ENCODE data around the gene FAM229B.

The FAM229B gene

GRCh38 chr6:112058243-112059032, 29.0 kb upstream of the FAM229B start:
- H3K27me3 ChIP-seq (replicated peaks; ENCODE audit: insufficient read depth, low read length): no peaks in the 10 kb centered on the region
- no peaks in the 10 kb centered on the region for H3K9me3 ChIP-seq (replicated peaks; ENCODE audit: insufficient read depth, low read length)
- DNase-seq: no peak
- H3F3A ChIP-seq (ENCODE audit: insufficient read depth, low read length): no peaks in the 10 kb centered on the region
- H3K9ac ChIP-seq (ENCODE audit: low read length): no peak overlapping the region
- no peak overlapping the region for H3K4me3 ChIP-seq (ENCODE audit: low read length)
- H3K4me1 ChIP-seq (ENCODE audit: low read length): no peaks in the 10 kb centered on the region
- H3K36me3 ChIP-seq (replicated peaks; ENCODE audit: insufficient read depth, low read length): no peaks in the 10 kb centered on the region
- H3K9me2 ChIP-seq (replicated peaks; ENCODE audit: insufficient read depth, low read length): no peaks in the 10 kb centered on the region
- no peak for TF ChIP-seq EZH2 (optimal IDR thresholded peaks at IDR 0.05; ENCODE audit: low read depth, low read length)
- no peak for TF ChIP-seq CTCF (IDR thresholded peaks at IDR 0.05; ENCODE audit: low read length)
- TF ChIP-seq EZH2phosphoT487 (IDR thresholded peaks at IDR 0.05; ENCODE audit: low read length): no peak
- no peaks in the 10 kb centered on the region for H4K20me1 ChIP-seq (ENCODE audit: insufficient read depth, low read length)
- no peak overlapping the region for H3K27ac ChIP-seq (ENCODE audit: low read length)
- no peaks in the 10 kb centered on the region for H3K79me2 ChIP-seq (ENCODE audit: low read length)
- no peak overlapping the region for H2AFZ ChIP-seq (ENCODE audit: low read length)
- no peak overlapping the region for H3K4me2 ChIP-seq (ENCODE audit: low read depth, low read length)

GRCh38 chr6:112061605-112062004, 25.8 kb upstream of the FAM229B start:
- no peak overlapping the region for H3K9ac ChIP-seq (ENCODE audit: low read length)
- no peaks in the 10 kb centered on the region for H3K79me2 ChIP-seq (ENCODE audit: low read length)
- no peaks in the 10 kb centered on the region for H3K27me3 ChIP-seq (replicated peaks; ENCODE audit: insufficient read depth, low read length)
- DNase-seq: no peak
- H4K20me1 ChIP-seq (ENCODE audit: insufficient read depth, low read length): no peaks in the 10 kb centered on the region
- H2AFZ ChIP-seq (ENCODE audit: low read length): no peak overlapping the region
- H3K9me3 ChIP-seq (replicated peaks; ENCODE audit: insufficient read depth, low read length): no peaks in the 10 kb centered on the region
- H3K36me3 ChIP-seq (replicated peaks; ENCODE audit: insufficient read depth, low read length): no peaks in the 10 kb centered on the region
- no peaks in the 10 kb centered on the region for H3F3A ChIP-seq (ENCODE audit: insufficient read depth, low read length)
- H3K4me3 ChIP-seq (ENCODE audit: low read length): no peak overlapping the region
- no peaks in the 10 kb centered on the region for H3K4me1 ChIP-seq (ENCODE audit: low read length)
- H3K9me2 ChIP-seq (replicated peaks; ENCODE audit: insufficient read depth, low read length): no peaks in the 10 kb centered on the region
- H3K4me2 ChIP-seq (ENCODE audit: low read depth, low read length): no peak overlapping the region
- no peak for TF ChIP-seq CTCF (IDR thresholded peaks at IDR 0.05; ENCODE audit: low read length)
- no peak for TF ChIP-seq EZH2 (optimal IDR thresholded peaks at IDR 0.05; ENCODE audit: low read depth, low read length)
- TF ChIP-seq EZH2phosphoT487 (IDR thresholded peaks at IDR 0.05; ENCODE audit: low read length): no peak
- H3K27ac ChIP-seq (ENCODE audit: low read length): no peak overlapping the region

- Histone ChIP-seq H4K20me1 (ENCODE audit: insufficient read depth, low read length) (no peaks in the 10 kb centered on the region), H3F3A (ENCODE audit: insufficient read depth, low read length) (no peaks in the 10 kb centered on the region), H3K27ac (ENCODE audit: low read length) (no peak overlapping the region), H3K79me2 (ENCODE audit: low read length) (no peaks in the 10 kb centered on the region), H3K36me3 (replicated peaks; ENCODE audit: insufficient read depth, low read length) (no peaks in the 10 kb centered on the region), H3K27me3 (replicated peaks; ENCODE audit: insufficient read depth, low read length) (no peaks in the 10 kb centered on the region), H3K9me2 (replicated peaks; ENCODE audit: insufficient read depth, low read length) (no peaks in the 10 kb centered on the region), H3K9ac (ENCODE audit: low read length) (no peak overlapping the region), H2AFZ (ENCODE audit: low read length) (no peak overlapping the region), H3K4me1 (ENCODE audit: low read length) (no peaks in the 10 kb centered on the region), H3K4me3 (ENCODE audit: low read length) (no peak overlapping the region), H3K4me2 (ENCODE audit: low read depth, low read length) (no peak overlapping the region), H3K9me3 (replicated peaks; ENCODE audit: insufficient read depth, low read length) (no peaks in the 10 kb centered on the region)
- TF ChIP-seq EZH2phosphoT487 (IDR thresholded peaks at IDR 0.05; ENCODE audit: low read length) (no peak), CTCF (IDR thresholded peaks at IDR 0.05; ENCODE audit: low read length) (no peak), EZH2 (optimal IDR thresholded peaks at IDR 0.05; ENCODE audit: low read depth, low read length) (no peak)
- no peak for DNase-seq
Measured at GRCh38 chr6:112062966-112063365, 24.4 kb upstream of the FAM229B start.
